ENCODE measurements around the gene HDAC3.
"Not testable (repeated sequence)": the region's sequence is repeated elsewhere in the genome, so short reads cannot be mapped to it uniquely, and the experiment has no call there.

Gene HDAC3

DNA sequence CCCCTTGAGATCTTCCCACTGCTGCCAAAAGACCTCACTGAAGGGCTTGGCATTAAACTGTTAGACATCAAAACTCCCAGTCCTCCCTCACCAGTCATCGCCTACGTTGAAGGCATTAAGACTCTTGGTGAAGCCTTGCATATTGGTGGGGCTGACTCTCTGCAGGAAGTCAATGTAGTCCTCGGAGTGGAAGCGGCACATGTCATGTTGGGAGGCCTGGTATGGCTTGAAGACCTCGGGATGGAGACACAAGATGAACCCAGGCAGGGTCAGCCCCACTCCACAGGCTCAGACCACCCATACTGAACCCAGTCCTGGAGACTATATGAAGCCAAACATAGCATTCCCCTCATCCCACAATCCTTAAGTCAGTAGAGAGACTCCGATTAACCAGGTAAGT lies 1.9 kb downstream of the HDAC3 start:
- DNase-seq (ENCODE audit: low spot score) = no peak

DNA sequence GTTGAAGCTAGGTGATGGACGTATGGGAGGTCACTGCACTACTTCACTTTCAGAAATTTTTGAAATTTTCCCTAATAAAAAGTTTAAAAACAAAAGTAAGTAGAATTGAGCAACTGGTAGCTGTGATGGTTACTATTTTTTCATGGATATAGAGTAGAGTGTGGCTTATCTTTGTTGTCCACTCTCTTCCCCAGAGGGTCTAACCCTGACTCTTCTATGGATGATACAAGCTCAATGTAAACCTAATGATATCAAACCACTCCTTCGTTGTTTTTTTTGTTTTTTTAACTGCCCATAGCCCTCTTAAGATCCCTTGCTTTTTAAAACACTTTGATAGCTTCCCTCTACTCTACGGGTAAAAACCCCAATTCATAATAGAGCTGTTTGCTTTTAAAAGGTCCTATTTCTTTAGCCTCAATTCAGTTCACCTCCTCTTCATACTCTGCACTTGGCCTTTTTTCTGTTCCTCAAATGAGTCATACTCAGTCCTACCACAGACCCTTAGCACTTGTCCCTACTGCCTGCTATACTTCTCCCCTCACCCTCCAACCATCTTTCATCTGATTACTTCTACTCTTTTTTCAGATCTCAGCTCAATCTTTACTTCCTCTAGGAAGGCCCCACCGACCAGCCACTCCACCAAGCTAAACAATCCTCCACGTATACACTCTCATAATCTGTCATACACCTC lies 2.6 kb downstream of the HDAC3 start:
- no peak for DNase-seq (ENCODE audit: low spot score)

DNA sequence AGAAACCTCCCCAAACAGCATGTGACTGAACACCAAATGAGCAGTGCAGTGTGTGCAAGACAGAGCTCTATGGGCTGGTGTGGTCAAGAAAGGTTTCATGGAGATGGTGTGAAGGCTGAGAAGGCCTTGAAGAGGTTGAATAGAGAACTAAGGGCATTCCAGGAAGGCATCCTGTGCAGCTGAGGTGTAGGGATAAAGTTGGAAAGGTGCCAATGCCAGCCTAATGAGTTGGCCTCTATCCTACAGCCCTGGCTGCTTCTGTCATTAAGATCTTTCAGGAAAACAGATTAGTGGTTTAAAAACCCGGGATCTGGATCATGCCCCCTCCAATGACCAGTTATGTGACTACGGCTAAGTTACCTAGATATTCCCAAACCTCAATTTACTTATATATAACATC lies 4.0 kb downstream of the HDAC3 start:
- no peak for DNase-seq (ENCODE audit: low spot score)

DNA sequence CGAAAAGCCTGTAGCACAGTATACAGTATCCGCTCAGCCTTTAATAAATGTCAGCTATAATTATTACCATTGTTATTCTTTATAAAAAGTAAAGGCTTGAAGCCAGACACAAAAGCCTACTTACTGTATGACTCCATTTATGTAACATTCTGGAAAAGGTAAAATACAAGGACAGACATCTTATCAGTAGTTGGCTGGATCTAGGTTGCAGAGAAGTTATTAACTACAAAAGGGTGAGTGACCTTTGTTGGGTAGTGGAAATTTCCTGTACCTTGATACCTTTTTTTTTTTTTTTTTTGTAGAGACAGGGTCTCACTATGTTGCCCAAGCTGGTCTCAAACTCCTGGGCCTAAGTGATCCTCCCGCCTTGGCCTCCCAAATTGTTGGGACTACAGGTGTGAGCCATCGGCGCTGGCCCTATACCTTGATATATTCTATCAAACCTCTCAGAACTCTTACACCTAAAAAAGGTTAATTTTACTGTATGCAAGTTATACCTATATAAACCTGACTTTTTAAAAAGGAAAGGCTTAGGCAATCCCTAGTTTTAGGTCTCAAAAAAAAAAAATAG lies 6.0 kb downstream of the HDAC3 start:
- no peak for DNase-seq (ENCODE audit: low spot score)

DNA sequence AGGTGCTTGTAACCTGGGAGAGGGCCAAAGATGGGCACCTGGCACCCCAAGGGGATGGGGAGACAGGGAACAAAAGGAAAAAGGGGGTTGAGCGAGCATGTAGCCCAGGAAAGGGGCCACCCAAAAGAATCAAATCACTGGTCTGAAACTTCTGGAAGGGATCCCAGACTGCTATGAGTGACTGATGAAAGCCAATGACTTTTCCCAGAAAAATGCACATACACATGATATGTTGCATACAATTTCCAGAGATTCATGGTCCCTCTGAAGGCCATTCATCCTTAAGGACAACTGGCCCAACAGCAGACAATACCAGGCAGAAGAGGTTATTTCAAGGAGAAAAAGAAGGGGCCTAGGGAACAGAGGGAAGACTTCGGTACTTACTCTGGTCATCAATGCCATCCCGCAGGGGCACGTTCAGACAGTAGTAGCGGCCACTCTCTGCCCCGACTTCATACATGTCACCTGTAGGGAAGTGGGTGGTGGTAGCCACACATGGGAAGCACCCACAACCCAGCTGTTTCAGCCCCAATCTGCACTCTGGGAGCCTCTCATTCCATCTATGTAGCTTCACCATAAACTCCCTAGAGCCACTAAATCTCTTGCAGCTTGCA lies 8.4 kb downstream of the HDAC3 start:
- no peak for DNase-seq (ENCODE audit: low spot score)

DNA sequence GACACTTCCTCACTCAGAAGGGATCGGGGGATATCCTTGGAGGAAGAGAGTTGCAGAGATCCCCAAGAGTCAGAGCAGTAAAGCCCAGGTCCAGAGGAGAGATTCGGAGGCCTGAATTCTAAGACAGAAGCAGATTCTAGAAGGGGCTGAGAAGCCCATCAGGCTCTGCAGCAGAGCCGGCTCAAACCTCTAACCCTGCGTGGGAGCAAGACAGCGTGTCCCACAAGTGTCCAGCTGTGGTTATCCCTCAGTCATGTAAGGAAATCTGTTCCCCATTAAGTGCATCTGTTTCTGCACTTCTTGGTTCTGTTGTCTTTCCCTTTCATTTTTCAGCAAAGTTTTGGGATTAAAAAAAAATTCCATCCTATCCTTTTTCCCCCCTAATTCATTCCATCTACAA lies 13.0 kb downstream of the HDAC3 start:
- DNase-seq (ENCODE audit: low spot score) = no peak

DNA sequence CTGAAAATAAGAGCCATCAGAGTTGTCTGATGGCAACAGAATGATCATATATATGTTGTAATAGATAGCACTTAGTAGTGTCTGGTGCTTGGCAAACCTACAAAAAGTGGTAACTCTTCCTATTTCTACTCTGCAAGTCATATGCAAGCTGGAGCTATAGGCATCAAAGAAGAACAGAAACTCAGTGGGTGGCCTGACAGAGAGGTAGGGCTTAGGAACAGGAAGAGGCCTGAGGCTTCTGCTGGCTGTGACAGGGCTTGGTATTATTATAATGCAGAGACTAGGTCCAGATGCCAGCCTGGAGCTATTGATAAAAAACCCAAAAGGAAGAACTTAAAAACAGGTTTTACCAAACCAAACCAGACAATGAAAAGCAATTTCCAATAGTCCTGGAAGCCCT lies 13.5 kb downstream of the HDAC3 start:
- peak; percentile 56 for DNase-seq (ENCODE audit: low spot score)

DNA sequence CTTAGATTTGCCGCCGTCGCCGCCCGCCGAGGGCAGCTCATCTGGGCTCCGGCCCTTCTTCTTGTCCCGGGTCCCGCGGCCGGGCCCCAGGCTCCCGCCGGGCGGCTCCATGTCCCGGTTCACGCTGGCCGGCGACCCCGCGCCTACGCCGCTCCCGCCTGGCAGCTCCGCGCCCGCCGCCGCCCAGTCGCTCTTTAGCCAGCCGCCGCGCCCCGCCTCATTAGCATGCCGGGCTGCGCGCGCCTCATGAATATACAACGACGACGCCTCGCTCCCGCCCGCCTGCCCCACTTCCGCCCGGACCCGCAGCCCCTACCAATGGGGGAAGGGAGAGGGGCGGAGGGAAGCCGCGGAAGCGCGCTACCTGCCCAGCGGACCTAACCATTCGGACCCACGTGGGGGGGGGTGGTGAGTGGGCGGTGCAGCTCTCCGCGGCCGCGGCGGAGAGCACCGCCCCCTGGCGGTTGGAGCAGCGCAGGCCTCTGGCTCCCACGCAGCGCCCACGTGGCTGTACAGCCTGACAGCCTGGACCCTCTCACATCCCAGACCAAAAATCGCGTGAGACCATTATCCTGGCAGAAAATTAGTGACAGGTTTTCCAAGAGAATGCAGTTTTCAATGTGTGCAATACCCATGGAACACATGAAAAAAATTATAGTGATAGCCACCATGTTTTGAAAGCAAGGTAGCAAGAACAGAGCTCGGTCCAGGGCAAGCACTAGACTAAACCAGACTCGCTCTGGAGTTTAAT lies 17.7 kb downstream of the HDAC3 start, which contains the start of gene DIAPH1:
Gene DIAPH1, minus strand, starts transcription at position 197 of the 751 bp plus-strand sequence. Its CDS starts 86 bp downstream, at position 111.
- DNase-seq (ENCODE audit: low spot score) = peak; percentile 81

DNA sequence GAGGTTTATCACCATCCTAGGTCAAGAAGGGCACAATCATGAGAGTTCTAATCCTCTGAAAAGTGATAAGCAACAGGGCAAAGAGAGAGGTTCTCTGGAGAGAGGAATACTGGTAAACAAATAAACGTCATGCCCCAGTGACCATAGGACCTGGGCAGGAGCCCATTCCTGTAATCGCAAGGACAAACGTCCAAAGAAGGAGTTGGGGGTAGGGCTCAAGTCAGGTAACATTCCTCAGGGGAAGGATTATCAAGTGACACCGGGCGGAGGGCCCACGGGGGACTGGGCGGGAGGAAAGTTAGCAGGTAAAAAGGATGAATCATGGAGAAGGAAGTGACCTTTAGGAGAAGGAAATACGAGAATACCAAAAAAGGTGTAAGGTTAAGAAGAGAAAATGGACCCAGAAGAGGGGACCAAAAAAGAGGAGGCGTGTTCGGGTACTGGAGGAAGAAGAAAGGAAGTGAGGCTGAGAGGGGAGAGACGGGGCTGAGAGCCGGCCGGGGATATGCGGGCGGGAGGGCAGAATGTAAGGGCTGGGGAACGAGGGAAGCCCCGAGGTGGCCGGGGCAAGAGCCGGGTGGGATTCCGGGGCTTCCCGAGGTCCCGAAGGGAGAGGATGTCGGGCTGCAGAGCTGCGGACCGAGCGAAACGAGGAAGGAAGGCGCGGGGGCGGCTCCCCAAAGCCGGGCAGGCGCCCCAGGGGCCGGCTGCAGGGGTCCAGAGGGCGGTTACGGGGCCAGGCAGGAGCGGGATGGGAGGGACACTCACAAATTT lies 18.4 kb downstream of the HDAC3 start:
- DNase-seq (ENCODE audit: low spot score) = no peak

DNA sequence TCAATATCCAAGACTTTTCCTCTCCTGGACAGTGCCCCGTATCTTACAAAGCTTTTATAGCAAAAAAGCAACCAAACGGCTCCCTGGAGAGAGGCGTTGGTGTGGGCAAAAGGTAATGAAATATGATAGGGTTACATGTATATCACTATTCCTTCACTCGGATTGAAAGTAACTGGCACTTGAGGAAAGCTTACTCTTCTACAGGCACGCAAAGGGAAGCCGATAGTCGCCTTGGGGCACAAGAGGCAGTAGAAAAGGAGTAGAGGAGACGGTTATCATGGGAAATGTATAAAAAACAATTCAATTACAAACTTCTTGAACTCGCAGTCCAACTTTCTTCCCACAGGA lies 19.0 kb downstream of the HDAC3 start:
- no peak for DNase-seq (ENCODE audit: low spot score)

DNA sequence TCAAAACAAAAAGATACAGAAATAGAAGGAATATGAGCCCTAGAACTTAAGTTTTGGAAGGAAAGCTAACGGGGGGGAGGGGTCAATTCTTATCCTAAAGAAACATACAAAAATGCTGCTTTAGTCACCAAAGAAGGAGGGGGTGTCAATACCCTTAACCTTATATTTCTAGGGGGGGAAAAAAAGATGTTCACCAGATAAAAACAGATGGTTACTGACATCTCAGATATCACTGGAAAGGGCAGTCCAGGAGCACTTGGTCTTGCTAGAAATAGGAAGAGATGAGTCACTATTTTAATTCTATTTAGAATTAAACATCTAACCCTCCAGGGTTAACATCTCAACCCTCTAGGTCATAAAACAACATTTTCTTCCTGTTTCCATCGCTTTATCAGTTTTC lies 19.5 kb downstream of the HDAC3 start:
- DNase-seq (ENCODE audit: low spot score) = no peak

DNA sequence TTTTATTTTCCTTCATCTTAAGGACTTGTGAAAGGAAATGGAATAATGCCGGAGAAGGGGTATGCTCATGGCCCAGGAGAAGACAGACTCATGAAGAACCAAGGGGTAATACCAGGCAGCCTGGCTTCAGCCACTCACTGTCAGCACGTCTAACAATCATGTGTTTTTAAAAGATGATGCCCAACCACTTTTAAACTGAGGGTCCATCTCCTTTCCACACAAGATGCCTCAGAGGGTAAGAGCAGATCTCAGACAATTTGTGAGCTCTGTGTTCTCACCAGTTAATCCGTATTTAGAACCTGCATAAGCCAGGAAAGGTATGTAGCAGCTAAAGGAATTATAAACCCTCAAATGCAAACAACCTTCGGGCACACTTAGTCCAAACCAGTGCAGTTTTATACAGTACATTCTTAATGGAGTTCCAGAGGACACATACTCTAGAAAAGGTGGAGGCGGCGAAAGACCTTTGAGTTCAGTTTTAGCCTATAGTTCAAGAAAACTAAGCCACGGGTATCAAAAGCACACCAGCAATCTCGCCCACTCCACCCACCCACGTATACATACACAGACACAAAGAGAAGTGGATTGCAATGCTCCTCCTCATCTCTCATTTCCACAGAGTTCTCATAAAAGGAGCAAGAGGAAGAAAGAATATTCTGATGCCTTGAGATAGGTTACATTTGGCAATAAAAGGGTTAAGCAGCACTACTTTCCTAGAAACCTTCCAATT lies 20.5 kb downstream of the HDAC3 start:
- DNase-seq (ENCODE audit: low spot score) = no peak

DNA sequence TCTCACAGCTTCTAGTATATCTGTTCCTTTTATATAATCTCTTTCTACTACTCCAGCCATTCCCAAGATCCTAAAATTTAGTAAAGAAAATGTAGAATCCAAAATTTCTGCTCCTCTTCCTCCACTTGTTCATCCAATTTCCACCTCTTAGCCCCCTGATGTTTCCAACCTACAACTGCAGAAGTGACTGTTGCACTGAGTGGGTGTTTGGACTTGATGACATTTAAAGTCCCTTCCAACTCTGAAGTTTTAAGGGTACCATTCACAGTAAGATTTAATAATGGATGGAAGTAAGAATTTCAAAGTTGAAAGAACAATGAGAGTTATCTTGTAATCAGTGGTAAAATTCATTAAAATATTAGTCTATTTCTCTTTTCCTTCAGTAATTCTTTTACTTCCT lies 23.3 kb downstream of the HDAC3 start:
- no peak for DNase-seq (ENCODE audit: low spot score)

DNA sequence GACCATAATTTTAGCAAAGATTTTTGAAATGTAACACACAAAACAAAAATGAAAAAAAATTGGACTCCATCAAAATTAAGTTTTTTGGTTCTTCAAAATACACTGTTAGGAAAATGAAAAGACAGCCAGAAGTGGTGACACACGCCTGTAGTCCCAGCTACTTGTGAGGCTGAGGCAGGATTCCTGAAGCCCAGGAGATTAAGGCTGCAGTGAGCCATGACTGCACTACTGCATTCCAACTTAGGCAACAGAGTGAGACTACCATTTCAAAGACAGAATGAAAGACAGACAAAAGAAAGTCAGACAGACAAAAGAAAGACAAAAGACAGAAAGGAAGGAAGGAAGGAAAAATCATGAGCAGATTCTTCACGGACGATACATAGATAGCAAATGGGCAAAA lies 25.4 kb downstream of the HDAC3 start:
- DNase-seq (ENCODE audit: low spot score) = no peak

DNA sequence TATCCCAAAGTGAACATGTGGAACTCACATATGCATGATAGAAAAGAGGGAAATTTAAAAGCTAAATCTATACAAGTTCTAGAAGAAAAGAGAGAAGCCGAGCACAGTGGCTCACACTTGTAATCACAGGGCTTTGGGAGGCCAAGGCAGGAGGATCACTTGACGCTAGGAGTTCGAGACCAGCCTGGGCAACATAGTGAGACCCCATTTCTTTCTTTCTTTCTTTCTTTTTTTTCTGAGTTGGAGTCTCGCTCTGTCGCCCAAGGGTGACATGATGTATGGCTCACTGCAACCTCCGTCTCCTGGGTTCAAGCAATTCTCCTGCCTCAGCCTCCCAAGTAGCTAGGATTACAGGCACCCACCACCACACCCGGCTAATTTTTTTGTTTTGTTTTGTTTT lies 26.7 kb downstream of the HDAC3 start:
- not testable (repeated sequence) for DNase-seq (ENCODE audit: low spot score)

DNA sequence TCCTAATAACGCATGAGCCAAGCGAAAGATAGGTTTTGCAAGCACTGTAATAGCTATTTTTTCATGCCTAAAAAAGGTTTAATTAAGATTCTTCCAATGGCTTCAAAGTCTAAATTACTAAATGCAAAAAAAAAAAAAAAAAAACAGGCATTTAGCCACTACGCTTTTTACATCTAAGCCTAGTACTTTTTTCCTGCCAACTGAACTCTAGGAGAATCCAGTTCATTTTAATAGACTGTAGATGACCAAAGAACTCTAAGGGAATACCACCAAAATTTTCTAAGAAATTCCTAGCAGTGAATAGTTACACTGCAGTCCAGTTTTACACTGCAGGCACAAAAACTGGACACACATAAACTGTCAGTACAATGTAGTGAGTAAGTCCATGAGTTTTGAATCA lies 27.6 kb downstream of the HDAC3 start:
- DNase-seq (ENCODE audit: low spot score) = no peak

DNA sequence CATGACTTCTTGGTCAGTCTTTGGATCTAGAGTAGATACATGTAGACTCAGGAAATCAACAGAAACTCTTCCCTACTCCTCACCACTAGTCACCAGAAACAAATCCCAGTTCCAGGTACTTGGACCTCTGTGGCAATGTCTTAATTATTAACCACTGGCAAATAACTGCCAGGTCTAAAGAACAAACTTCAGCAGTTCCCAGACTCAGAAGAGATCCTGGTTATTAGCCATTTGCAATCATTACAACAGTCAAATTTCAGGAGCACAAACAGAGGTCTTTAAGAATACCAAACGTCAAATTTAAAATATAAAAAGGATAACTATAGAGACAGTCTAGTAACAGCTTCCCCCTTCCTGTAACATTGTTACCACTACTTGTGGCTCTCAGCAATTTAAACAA lies 28.1 kb downstream of the HDAC3 start:
- DNase-seq (ENCODE audit: low spot score) = no peak

DNA sequence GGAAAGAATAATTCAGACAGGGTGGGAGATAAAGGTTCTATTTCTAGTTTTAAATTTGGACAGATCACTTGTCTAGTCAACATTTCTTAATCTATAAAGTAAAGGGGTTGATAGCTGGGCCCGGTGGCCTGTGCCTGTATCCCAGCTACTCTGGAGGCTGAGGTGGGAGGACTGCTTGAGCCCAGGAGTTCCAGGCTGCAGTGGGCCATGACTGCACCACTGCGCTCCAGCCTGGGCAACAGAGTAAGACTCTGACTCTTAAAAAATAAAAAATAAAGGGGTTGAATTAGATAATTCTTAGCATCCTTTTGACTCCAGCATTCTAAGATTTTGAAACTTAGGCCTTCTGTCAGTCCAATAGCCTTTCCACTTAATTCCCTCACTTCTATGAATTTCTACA lies 28.6 kb downstream of the HDAC3 start:
- DNase-seq (ENCODE audit: low spot score) = no peak

DNA sequence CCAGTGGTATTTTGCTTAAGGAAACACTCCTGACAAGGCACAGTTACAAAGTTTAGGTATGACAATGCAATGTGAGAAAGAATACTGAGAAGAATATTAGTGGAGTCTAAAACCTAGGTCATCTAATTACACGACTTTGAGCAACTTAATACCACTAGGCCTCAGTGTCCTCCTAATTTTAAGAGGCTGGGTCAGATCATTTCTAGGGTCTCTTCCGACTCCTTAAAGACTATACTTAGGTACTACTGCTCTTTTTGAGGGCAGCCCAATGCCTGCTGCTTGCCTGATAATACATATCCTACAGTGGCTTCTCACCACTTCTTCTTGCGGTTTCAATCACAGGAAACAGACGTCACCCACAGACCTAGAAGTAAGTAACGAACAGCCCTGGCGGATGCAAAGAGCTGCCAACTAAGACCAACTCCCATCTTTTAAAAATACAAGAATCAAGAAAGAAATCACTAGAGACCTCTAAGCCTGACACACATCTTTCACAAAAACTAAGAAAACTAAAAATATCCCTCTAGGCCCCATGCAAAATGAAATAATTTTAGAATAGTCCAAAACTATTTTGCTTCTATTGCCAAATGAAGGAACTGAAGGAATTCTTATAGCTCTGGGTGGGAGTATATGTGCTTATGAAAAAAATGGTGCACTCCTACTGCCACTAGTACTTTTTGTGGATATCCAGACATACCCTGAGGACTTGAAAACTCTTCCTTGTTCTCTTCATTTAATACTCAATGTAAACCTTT lies 30.9 kb downstream of the HDAC3 start:
- DNase-seq (ENCODE audit: low spot score) = peak; percentile 54

DNA sequence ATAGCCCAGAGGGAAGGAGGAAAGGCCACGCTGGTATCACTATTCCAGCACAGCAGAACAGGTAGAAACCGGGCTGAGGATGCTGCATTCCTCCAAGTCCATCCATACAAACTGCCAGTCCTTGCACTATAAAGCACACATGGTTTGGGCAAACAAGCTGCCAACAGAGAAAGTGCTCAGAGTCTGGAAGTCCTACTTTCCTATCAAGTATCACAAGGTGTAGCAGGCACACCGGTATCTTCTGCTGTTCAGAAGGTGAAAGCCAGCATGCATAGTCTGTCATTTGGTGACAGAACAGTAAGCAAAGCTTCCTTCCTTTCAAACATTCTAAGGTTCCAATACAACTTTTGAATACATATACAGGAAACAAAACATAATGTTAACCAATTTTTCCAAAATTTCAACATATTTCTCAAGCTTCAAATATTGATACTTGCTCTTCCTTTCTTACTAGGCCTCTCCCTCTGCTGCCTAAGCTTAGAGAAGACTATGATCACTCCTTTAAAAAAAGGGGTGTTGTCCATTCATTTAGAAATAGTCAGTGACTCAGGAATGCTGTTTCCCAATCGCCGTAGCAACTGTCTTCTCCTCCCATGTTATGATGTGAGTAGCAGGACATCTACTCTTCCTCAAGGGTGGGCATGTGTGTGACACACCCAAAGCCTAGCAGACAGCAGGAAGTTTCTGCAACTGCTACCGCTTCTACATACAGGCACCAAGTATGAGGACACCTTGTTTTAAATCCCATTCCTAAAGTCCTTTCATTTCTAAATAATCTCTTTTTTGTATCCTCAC lies 32.5 kb downstream of the HDAC3 start:
- no peak for DNase-seq (ENCODE audit: low spot score)

Measured in globus pallidus (tissue), 1 donor.